HFF-Myc (cell line): Measurements from ENCODE around the gene PROSER2.

Experiments used
- DNase-seq: peaks from one replicate; pipeline ENCODE4 v3.0.0-alpha.2; 2011; ENCODE audit warnings: low read depth; ENCODE audit errors: extremely low read depth
- H3K4me3 ChIP-seq: replicated peaks from 2 replicates; pipeline ENCODE4 v1.5.1; 2011; ENCODE audit warnings: low read depth, mild to moderate bottlenecking, control low read depth, low read length
- CTCF ChIP-seq: IDR thresholded peaks from 2 replicates; pipeline ENCODE4 v1.5.1; 2012; ENCODE audit warnings: mild to moderate bottlenecking, low read depth, low read length, control low read depth; ENCODE audit errors: missing control alignments

PROSER2 gene

GRCh38 chr10:11881477-11882417 is 58.6 kb downstream of the PROSER2 start:
- DNase-seq, result no peak
- no peak for TF ChIP-seq CTCF
- H3K4me3 ChIP-seq, result no peak overlapping the region

- H3K4me3 ChIP-seq, result no peak overlapping the region
- no peak for DNase-seq
- no peak for TF ChIP-seq CTCF
Measured at GRCh38 chr10:11882646-11883375, 59.7 kb downstream of the PROSER2 start.

GRCh38 chr10:11884706-11885423 is 61.7 kb downstream of the PROSER2 start:
- DNase-seq, result no peak
- TF ChIP-seq CTCF, result no peak

GRCh38 chr10:11885437-11886137 is 62.4 kb downstream of the PROSER2 start:
- H3K4me3 ChIP-seq, result no peak overlapping the region
- TF ChIP-seq CTCF, result no peak
- no peak for DNase-seq

More at GRCh38 chr10:11884706-11885423, 61.7 kb downstream of the PROSER2 start:
- no peak overlapping the region for H3K4me3 ChIP-seq

GRCh38 chr10:11886138-11886474 is 63.0 kb downstream of the PROSER2 start:
- TF ChIP-seq CTCF, result no peak
- H3K4me3 ChIP-seq, result no peak overlapping the region
- DNase-seq, result no peak

GRCh38 chr10:11886851-11887250 is 63.7 kb downstream of the PROSER2 start:
- DNase-seq, result no peak
- TF ChIP-seq CTCF, result no peak
- H3K4me3 ChIP-seq, result no peak overlapping the region
